ENCODE results near the gene DIS3L2. TPM values are rescaled to one million over a fixed set of nuclear protein-coding genes. Genes with fewer than 3 reads are reported as not detected.

The DIS3L2 gene
- total and polyA plus RNA-seq, 2 of the 8 experiments (the other 6 are each of a cell fraction or from before 2014, with no cell fraction given): 11.5 to 21.6 TPM

GRCh38 chr2:232225895-232226294, 264.4 kb downstream of the DIS3L2 start:
- no peak overlapping the region for H4K8ac ChIP-seq (ENCODE audit: extremely low read depth, insufficient read depth, low read length)
- H3K9me3 ChIP-seq (ENCODE audit: insufficient read depth in 2 of 2, low read depth in 1 of 2, low read length in 1 of 2): no peaks in the 10 kb centered on the region
- H3K9ac ChIP-seq (replicated peaks in 1 of 4; ENCODE audit: extremely low read depth in 1 of 4, low read depth in 3 of 4, low read length in 3 of 4): no peak overlapping the region
- no peak overlapping the region for H2BK5ac ChIP-seq (ENCODE audit: low read depth, low read length)
- no peaks in the 10 kb centered on the region for H3K79me1 ChIP-seq (ENCODE audit: low read depth, low read length)
- FAIRE-seq (no peak), DNase-seq (ENCODE audit: low read depth in 1 of 2, low spot score in 2 of 2) (no peak)
- no peak overlapping the region for H3K4me3 ChIP-seq (ENCODE audit: extremely low read depth in 1 of 4, insufficient read depth in 2 of 4, low read depth in 3 of 4, low read length in 4 of 4)
- no peak overlapping the region for H3K23ac ChIP-seq (ENCODE audit: insufficient read length)
- no peak overlapping the region for H4K91ac ChIP-seq (replicated peaks; ENCODE audit: insufficient read length, low read length)
- no peak overlapping the region for H3K27ac ChIP-seq (ENCODE audit: low read depth, low read length)
- H2BK120ac ChIP-seq (replicated peaks; ENCODE audit: low read depth, low read length): no peak overlapping the region
- no peak overlapping the region for H4K5ac ChIP-seq (ENCODE audit: insufficient read length, low read depth, low read length)
- H3K79me2 ChIP-seq (ENCODE audit: control insufficient read depth in 1 of 2, insufficient read depth in 2 of 2, low read length in 2 of 2): no peaks in the 10 kb centered on the region
- H3K4ac ChIP-seq (replicated peaks; ENCODE audit: insufficient read length, low read depth, low read length): no peak overlapping the region
- no peaks in the 10 kb centered on the region for H3K23me2 ChIP-seq (ENCODE audit: low read depth, low read length)
- TF ChIP-seq SP2 (IDR thresholded peaks at IDR 0.05; ENCODE audit: low read length): no peak
- TF ChIP-seq BACH1 (IDR thresholded peaks at IDR 0.05; ENCODE audit: low read length): no peak
- TF ChIP-seq POU5F1 (IDR thresholded peaks at IDR 0.05; ENCODE audit: low read depth, low read length): no peak
- TF ChIP-seq RAD21 (IDR thresholded peaks at IDR 0.05 in 1 of 2, conservative IDR thresholded peaks at IDR 0.05 in 1 of 2; ENCODE audit: low read depth in 2 of 2, low read length in 2 of 2): no peak
- no peak for TF ChIP-seq MAFK (IDR thresholded peaks at IDR 0.05; ENCODE audit: low read depth, low read length)
- TF ChIP-seq PHF8 (conservative IDR thresholded peaks at IDR 0.05; ENCODE audit: low read depth, low read length): no peak
- TF ChIP-seq CBX8 (IDR thresholded peaks at IDR 0.05; ENCODE audit: borderline replicate concordance, low read depth, low read length): no peak
- TF ChIP-seq SP1 (IDR thresholded peaks at IDR 0.05; ENCODE audit: low read depth, low read length): no peak
- TF ChIP-seq KDM1A (IDR thresholded peaks at IDR 0.05; ENCODE audit: borderline replicate concordance, low read length): no peak
- no peak for TF ChIP-seq JUND (IDR thresholded peaks at IDR 0.05; ENCODE audit: low read length)
- no peak for TF ChIP-seq SIN3A (conservative IDR thresholded peaks at IDR 0.05 in 1 of 2, IDR thresholded peaks at IDR 0.05 in 1 of 2; ENCODE audit: low read depth in 1 of 2, low read length in 2 of 2)
- H3K14ac ChIP-seq (ENCODE audit: insufficient read length): no peak overlapping the region
- H3K18ac ChIP-seq (ENCODE audit: extremely low read depth, low read length): no peak overlapping the region
- H3K4me2 ChIP-seq (ENCODE audit: insufficient read depth in 1 of 2, low read depth in 2 of 2, low read length in 2 of 2): no peak overlapping the region
- no peak overlapping the region for H2BK12ac ChIP-seq (ENCODE audit: low read depth, low read length)
- H3K27me3 ChIP-seq (replicated peaks in 1 of 4; ENCODE audit: control insufficient read depth in 3 of 4, extremely low read depth in 1 of 4, insufficient read depth in 3 of 4, low read length in 3 of 4): no peaks in the 10 kb centered on the region
- H2BK20ac ChIP-seq (ENCODE audit: low read length): no peak overlapping the region
- no peaks in the 10 kb centered on the region for H4K20me1 ChIP-seq (replicated peaks in 1 of 2; ENCODE audit: control insufficient read depth in 1 of 2, insufficient read depth in 2 of 2, low read length in 2 of 2)
- no peaks in the 10 kb centered on the region for H3K36me3 ChIP-seq (ENCODE audit: control insufficient read depth in 2 of 4, insufficient read depth in 4 of 4, low read length in 3 of 4)
- 87% methylated on average over 1 of the region's 1 CpG; no CpG with 5 or more reads in 1 of the 2 experiments for WGBS, 2 experiments (ENCODE audit: extremely low coverage in 1 of 2, insufficient coverage in 1 of 2, insufficient read length in 1 of 2, insufficient replicate concordance in 2 of 2, low coverage in 1 of 2, low lambda C conversion rate in 2 of 2, missing lambda C conversion rate in 1 of 2)
- ChIA-PET CTCF (ENCODE audit: partially characterized antibody) (interaction anchor here (1.0 to 1.5 kb wide), 4 partner anchors 10 to 100 kb away, joined by 3 to 4 read pairs (median 3); no protein-coding TSS in a partner anchor), POLR2A (ENCODE audit: partially characterized antibody) (no interaction called here)
- no peak overlapping the region for H2AFZ ChIP-seq (ENCODE audit: low read length)
- H3K56ac ChIP-seq (replicated peaks; ENCODE audit: insufficient read length, low read depth, low read length): no peak overlapping the region
- no peak overlapping the region for H2AK5ac ChIP-seq (ENCODE audit: low read depth, low read length)
- H2BK15ac ChIP-seq (ENCODE audit: low read length): no peak overlapping the region
- H3K4me1 ChIP-seq (replicated peaks in 1 of 4; ENCODE audit: control insufficient read depth in 3 of 4, insufficient read depth in 4 of 4, low read length in 3 of 4): peaks cover 0 to 3% (median 0%) of the 10 kb centered on the region in 4 experiments; a peak in 2 of 7 replicates

Measured in H1 (cell line).